ENCODE data around the gene OSCAR.

The OSCAR gene

GRCh38 chr19:54081032-54081431 is 19.6 kb downstream of the OSCAR start, which contains the start of gene TARM1:
Gene TARM1 (minus strand): TSS chr19:54081365. CDS start chr19:54081340, 25 bp downstream.
- WGBS, 2 experiments (ENCODE audit: insufficient coverage in 2 of 2), result 86 to 88% methylated on average over 7 of the region's 7 CpGs
- Histone ChIP-seq H3K4me3 (ENCODE audit: extremely low read depth, insufficient read depth, low read length, poor library complexity, severe bottlenecking) (no peak within 1 kb of the TSS), H3K4me1 (ENCODE audit: control insufficient read depth, insufficient read depth, low read length, poor library complexity, severe bottlenecking) (no peaks in the 10 kb centered on the region), H3K27ac (ENCODE audit: low read depth, low read length, severe bottlenecking) (no peak within 1 kb of the TSS), H3K36me3 (ENCODE audit: control insufficient read depth, insufficient read depth, low read length) (no peaks in the 10 kb centered on the region), H3K9me3 (ENCODE audit: control insufficient read depth, low read length) (peaks cover 7% of the 10 kb centered on the region)

- WGBS, 2 experiments (ENCODE audit: insufficient coverage in 2 of 2), result 100% methylated on average over 1 of the region's 5 CpGs; no CpG with 5 or more reads in 1 of the 2 experiments
- H3K4me1 ChIP-seq (ENCODE audit: control insufficient read depth, insufficient read depth, low read length, poor library complexity, severe bottlenecking), result no peaks in the 10 kb centered on the region
These were observed 23.3 kb downstream of the OSCAR start for GRCh38 chr19:54077334-54077733.

GRCh38 chr19:54074851-54075250 is 25.8 kb downstream of the OSCAR start:
- H3K4me3 ChIP-seq (ENCODE audit: extremely low read depth, insufficient read depth, low read length, poor library complexity, severe bottlenecking), result no peak overlapping the region
- H3K4me1 ChIP-seq (ENCODE audit: control insufficient read depth, insufficient read depth, low read length, poor library complexity, severe bottlenecking), result no peaks in the 10 kb centered on the region
- WGBS, 2 experiments (ENCODE audit: insufficient coverage in 2 of 2), result 94% methylated on average over 5 to 8 of the region's 9 CpGs
- no peak overlapping the region for H3K27ac ChIP-seq (ENCODE audit: low read depth, low read length, severe bottlenecking)
- H3K9me3 ChIP-seq (ENCODE audit: control insufficient read depth, low read length), result no peaks in the 10 kb centered on the region
- H3K36me3 ChIP-seq (ENCODE audit: control insufficient read depth, insufficient read depth, low read length), result no peaks in the 10 kb centered on the region

More at GRCh38 chr19:54077334-54077733, 23.3 kb downstream of the OSCAR start:
- H3K36me3 ChIP-seq (ENCODE audit: control insufficient read depth, insufficient read depth, low read length), result no peaks in the 10 kb centered on the region
- no peak overlapping the region for H3K27ac ChIP-seq (ENCODE audit: low read depth, low read length, severe bottlenecking)
- H3K9me3 ChIP-seq (ENCODE audit: control insufficient read depth, low read length), result peaks cover 7% of the 10 kb centered on the region
- H3K4me3 ChIP-seq (ENCODE audit: extremely low read depth, insufficient read depth, low read length, poor library complexity, severe bottlenecking), result no peak overlapping the region

- Histone ChIP-seq H3K4me3 (ENCODE audit: extremely low read depth, insufficient read depth, low read length, poor library complexity, severe bottlenecking) (no peak overlapping the region), H3K27ac (ENCODE audit: low read depth, low read length, severe bottlenecking) (no peak overlapping the region), H3K9me3 (ENCODE audit: control insufficient read depth, low read length) (no peaks in the 10 kb centered on the region), H3K4me1 (ENCODE audit: control insufficient read depth, insufficient read depth, low read length, poor library complexity, severe bottlenecking) (no peaks in the 10 kb centered on the region), H3K36me3 (ENCODE audit: control insufficient read depth, insufficient read depth, low read length) (no peaks in the 10 kb centered on the region)
- 90 to 95% methylated on average over 9 to 10 of the region's 10 CpGs for WGBS, 2 experiments (ENCODE audit: insufficient coverage in 2 of 2)
These were observed 26.8 kb downstream of the OSCAR start for GRCh38 chr19:54073829-54074228.

- 87 to 91% methylated on average over 5 of the region's 5 CpGs for WGBS, 2 experiments (ENCODE audit: insufficient coverage in 2 of 2)
- Histone ChIP-seq H3K4me3 (ENCODE audit: extremely low read depth, insufficient read depth, low read length, poor library complexity, severe bottlenecking) (no peak overlapping the region), H3K9me3 (ENCODE audit: control insufficient read depth, low read length) (no peaks in the 10 kb centered on the region), H3K27ac (ENCODE audit: low read depth, low read length, severe bottlenecking) (no peak overlapping the region), H3K4me1 (ENCODE audit: control insufficient read depth, insufficient read depth, low read length, poor library complexity, severe bottlenecking) (no peaks in the 10 kb centered on the region), H3K36me3 (ENCODE audit: control insufficient read depth, insufficient read depth, low read length) (no peaks in the 10 kb centered on the region)
These were observed 31.1 kb downstream of the OSCAR start for GRCh38 chr19:54069470-54069869.

GRCh38 chr19:54063350-54064116 is 37.1 kb downstream of the OSCAR start, which contains the start of gene VSTM1:
Gene VSTM1 (minus strand): TSS chr19:54063897. CDS start chr19:54063777, 120 bp downstream.
- Histone ChIP-seq H3K4me3 (ENCODE audit: extremely low read depth, insufficient read depth, low read length, poor library complexity, severe bottlenecking) (no peak within 1 kb of the TSS), H3K4me1 (ENCODE audit: control insufficient read depth, insufficient read depth, low read length, poor library complexity, severe bottlenecking) (no peaks in the 10 kb centered on the region), H3K36me3 (ENCODE audit: control insufficient read depth, insufficient read depth, low read length) (no peaks in the 10 kb centered on the region), H3K27ac (ENCODE audit: low read depth, low read length, severe bottlenecking) (no peak within 1 kb of the TSS), H3K9me3 (ENCODE audit: control insufficient read depth, low read length) (no peaks in the 10 kb centered on the region)
- WGBS, 2 experiments (ENCODE audit: insufficient coverage in 2 of 2), result 91 to 95% methylated on average over 24 to 25 of the region's 34 CpGs

- Histone ChIP-seq H3K36me3 (ENCODE audit: control insufficient read depth, insufficient read depth, low read length) (no peaks in the 10 kb centered on the region), H3K27ac (ENCODE audit: low read depth, low read length, severe bottlenecking) (no peak overlapping the region), H3K4me1 (ENCODE audit: control insufficient read depth, insufficient read depth, low read length, poor library complexity, severe bottlenecking) (no peaks in the 10 kb centered on the region), H3K9me3 (ENCODE audit: control insufficient read depth, low read length) (no peaks in the 10 kb centered on the region), H3K4me3 (ENCODE audit: extremely low read depth, insufficient read depth, low read length, poor library complexity, severe bottlenecking) (no peak overlapping the region)
- WGBS, 2 experiments (ENCODE audit: insufficient coverage in 2 of 2), result 86 to 88% methylated on average over 9 of the region's 9 CpGs
These were observed 38.0 kb downstream of the OSCAR start for GRCh38 chr19:54062643-54063042.

GRCh38 chr19:54047616-54048015 is 53.0 kb downstream of the OSCAR start:
- H3K36me3 ChIP-seq (ENCODE audit: control insufficient read depth, insufficient read depth, low read length), result no peaks in the 10 kb centered on the region
- no peaks in the 10 kb centered on the region for H3K9me3 ChIP-seq (ENCODE audit: control insufficient read depth, low read length)
- H3K4me3 ChIP-seq (ENCODE audit: extremely low read depth, insufficient read depth, low read length, poor library complexity, severe bottlenecking), result no peak overlapping the region
- no peaks in the 10 kb centered on the region for H3K4me1 ChIP-seq (ENCODE audit: control insufficient read depth, insufficient read depth, low read length, poor library complexity, severe bottlenecking)
- H3K27ac ChIP-seq (ENCODE audit: low read depth, low read length, severe bottlenecking), result no peak overlapping the region
- WGBS, 2 experiments (ENCODE audit: insufficient coverage in 2 of 2), result 94 to 100% methylated on average over 2 to 3 of the region's 4 CpGs

GRCh38 chr19:54045771-54046170 is 54.8 kb downstream of the OSCAR start:
- Histone ChIP-seq H3K9me3 (ENCODE audit: control insufficient read depth, low read length) (no peaks in the 10 kb centered on the region), H3K36me3 (ENCODE audit: control insufficient read depth, insufficient read depth, low read length) (no peaks in the 10 kb centered on the region), H3K4me1 (ENCODE audit: control insufficient read depth, insufficient read depth, low read length, poor library complexity, severe bottlenecking) (peaks cover 5% of the 10 kb centered on the region), H3K27ac (ENCODE audit: low read depth, low read length, severe bottlenecking) (no peak overlapping the region), H3K4me3 (ENCODE audit: extremely low read depth, insufficient read depth, low read length, poor library complexity, severe bottlenecking) (no peak overlapping the region)
- 90 to 100% methylated on average over 1 to 2 of the region's 2 CpGs for WGBS, 2 experiments (ENCODE audit: insufficient coverage in 2 of 2)

All from mesodermal cell (in vitro differentiated cells).